HEK293T (cell line): ENCODE results near the gene KRT7.

ENCODE experiments used
- BHLHE40 ChIP-seq: fragments of 450-650 bp; IDR thresholded peaks from 2 replicates; pipeline ENCODE4 v1.6.1; 2016; ENCODE audit warnings: mild to moderate bottlenecking, moderate library complexity, borderline replicate concordance
- CTBP1 ChIP-seq: fragments of 450-650 bp; IDR thresholded peaks from 2 replicates; pipeline ENCODE4 v1.6.1; 2016; ENCODE audit warnings: borderline replicate concordance
- ELF4 ChIP-seq: fragments of 450-650 bp; IDR thresholded peaks from 2 replicates; pipeline ENCODE4 v1.6.1; 2017; ENCODE audit warnings: antibody characterized with exemption

GRCh38 chr12:52207106-52207505 lies 25.9 kb upstream of the KRT7 start:
- TF ChIP-seq CTBP1 (no peak), BHLHE40 (no peak), ELF4 (no peak)
